IPS-11a (cell line): ENCODE data around the gene RIPPLY1.

Source experiments
- H3K4me3 ChIP-seq: one replicate; pipeline ENCODE4 v1.5.1; 2013; ENCODE audit warnings: low read depth, low read length, control low read depth

Gene RIPPLY1, protein sequence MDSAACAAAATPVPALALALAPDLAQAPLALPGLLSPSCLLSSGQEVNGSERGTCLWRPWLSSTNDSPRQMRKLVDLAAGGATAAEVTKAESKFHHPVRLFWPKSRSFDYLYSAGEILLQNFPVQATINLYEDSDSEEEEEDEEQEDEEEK

DNA sequence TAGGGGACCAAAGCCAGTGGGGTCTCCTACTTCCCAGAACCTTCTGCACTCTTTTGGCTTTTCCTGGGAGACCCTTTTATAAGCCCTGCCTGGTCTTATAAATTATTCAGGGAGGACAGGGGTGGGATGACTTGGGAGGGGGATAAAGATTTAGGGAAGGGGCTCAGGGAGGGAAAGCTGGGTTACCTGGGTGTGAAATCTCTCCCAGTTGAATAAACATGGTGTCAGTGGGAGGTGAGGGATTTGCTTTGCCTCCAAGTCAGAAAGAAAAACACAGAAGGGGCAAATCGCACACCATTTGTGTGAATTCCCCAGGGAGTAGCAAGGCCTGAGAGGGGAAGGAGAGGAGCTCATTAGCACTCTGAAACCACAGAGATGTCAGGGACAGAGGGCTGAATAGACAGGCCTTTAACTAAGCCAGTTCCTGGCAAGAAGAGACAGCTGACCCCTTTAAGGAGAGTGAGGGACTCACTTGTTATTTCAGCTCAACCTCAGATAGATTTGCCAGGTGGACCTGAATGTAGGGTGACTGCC, at the start of gene RIPPLY1:
TSS of gene RIPPLY1 (minus strand) at position 51 of the 534 bp plus-strand sequence. CDS start 54 bp downstream, outside the sequence.
- H3K4me3 ChIP-seq: no peak within 1 kb of the TSS

DNA sequence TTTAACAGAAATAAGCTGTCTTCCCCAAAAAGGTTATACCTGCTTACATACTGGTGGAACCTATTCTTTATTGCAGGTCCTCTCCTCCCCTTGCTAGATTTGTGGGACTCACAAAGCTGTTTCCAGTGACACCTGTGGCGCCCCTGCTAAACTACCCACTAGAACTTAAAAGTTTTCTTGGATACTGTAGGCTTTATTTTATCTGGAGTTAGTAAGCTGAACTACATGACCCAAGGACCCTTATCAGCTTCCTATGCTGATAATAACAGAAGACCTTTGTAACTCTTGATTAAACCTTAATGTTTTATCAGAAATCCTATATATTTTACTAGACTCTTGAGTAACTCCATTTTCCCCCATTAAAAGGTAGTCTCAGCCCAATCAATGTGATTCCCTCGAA, 49.4 kb upstream of the RIPPLY1 start:
- H3K4me3 ChIP-seq: no peak overlapping the region

DNA sequence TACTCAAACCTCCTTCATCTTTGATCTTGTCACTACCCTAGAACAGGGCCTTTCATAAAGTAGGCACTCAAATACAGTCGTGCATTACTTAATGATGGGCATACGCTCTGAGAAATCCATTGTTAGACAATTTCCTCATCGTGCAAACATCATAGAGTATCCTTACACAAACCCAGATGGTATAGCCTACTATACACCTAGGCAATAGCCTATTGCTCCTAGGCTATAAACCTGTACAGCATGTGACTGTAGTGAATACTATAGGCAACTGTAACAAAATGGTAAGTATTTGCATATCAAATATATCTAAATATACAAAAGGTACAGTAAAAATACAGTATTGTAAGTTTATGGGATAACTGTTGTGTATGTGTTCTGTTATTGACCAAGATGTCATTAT, 48.9 kb upstream of the RIPPLY1 start:
- no peak overlapping the region for H3K4me3 ChIP-seq

DNA sequence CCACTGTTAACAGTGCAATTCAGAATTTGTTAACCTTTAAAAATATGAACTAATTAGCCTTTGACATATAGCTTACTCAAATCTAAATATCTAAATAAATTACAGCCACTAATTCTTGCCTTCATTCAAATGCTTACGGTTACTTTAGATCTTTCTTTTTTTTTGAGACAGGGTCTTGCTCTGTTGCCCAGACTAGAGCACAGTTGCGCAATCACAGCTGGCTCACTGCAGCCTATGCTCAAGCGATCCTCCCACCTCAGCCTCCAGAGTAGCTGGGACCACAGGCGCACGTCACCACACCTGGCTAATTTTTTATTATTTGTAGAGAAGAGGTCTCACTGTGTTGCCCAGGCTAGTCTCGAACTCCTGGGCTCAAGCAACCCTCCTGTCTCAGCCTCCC, 48.1 kb upstream of the RIPPLY1 start:
- no peak overlapping the region for H3K4me3 ChIP-seq

DNA sequence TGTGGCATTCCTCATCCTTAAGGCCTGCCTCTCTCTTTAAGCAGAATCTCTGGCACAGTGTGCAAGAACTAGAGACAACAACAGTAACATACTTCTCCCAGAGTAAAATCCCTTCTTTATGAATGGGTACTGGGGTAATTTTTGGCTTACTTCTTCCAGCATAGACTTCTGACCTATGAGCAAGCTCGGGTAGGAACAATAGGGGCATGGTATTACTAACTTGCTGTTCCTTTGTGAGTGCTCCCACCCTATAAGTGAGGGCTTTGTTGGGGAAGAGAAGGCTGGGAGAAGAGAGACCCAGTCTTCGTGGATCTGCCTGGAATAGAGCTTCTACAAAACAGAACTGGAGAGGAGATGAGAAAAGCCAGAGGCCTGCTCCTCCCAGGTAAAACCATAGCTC, 47.2 kb upstream of the RIPPLY1 start:
- H3K4me3 ChIP-seq: no peak overlapping the region

DNA sequence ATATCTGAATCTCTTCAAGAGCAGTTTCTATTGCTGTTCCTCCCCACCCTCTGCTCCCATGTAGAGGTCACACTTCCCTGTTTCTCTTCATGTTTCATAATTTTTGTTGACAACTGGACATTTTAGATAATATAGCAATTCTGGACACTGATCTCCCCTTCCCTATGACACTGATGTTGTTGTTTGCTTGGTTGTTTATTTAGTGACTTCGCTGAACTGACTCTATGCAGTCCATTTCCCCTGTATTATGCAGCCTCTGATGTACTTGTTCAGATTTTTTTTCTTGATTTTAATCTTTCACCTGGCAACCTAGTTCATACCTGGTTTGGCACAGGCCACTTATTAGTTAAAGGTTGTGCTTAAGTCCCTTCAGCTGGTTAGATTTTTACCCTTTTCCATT, 46.2 kb upstream of the RIPPLY1 start:
- H3K4me3 ChIP-seq: no peak overlapping the region

DNA sequence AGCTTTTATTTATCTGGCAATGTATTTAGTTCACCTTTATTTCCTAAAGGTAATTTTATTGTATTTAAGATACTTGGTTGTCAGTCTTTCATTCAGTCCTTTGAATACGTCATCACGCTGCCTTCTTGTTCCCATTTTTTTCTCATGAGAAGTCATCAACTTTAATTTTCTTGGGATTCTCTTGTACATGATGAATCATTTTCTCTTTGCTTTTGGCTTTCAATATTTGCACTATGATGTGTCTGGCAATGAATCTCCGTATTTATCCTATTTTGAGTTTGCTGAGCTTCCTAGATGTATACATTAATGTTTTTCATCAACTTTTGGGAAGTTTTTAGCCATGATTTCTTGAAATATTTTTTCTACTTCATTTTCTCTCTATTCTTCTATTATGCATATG, 45.5 kb upstream of the RIPPLY1 start:
- no peak overlapping the region for H3K4me3 ChIP-seq

DNA sequence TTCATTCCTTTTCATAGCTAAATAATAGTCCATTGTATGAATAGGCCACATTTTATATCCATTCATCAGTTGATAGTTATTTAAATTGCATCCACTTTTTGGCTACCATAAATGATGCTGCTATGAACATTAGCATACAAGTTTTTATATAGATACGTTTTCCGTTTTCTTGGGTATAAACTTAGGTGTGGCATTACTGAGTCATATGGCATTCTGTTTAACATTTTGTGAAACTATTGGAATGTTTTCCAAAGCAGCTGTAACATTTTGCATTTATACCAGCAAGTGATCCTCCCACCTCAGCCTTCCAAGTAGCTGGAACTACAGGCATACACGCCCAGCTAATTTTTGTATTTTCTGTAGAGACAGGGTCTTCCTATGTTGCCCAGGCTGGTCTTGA, 43.3 kb upstream of the RIPPLY1 start:
- no peak overlapping the region for H3K4me3 ChIP-seq

DNA sequence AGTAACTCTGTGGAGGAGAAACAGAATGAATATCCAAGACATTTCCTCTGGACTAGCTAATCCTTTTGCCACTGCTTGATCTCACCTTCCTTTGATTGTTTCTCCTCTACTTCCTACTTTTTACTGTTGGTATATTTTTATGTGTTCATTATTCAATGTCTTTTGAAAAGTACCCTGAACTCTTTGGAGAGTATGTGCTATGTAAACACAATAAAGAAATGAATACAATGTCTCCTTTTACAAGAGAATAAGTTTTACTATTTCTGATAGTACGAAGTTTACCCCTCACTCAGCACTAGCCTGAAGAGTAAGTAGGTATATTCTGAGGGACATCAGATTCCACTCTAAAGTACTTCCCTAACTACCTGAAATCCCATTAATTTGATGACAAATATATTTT, 36.9 kb upstream of the RIPPLY1 start:
- no peak overlapping the region for H3K4me3 ChIP-seq

DNA sequence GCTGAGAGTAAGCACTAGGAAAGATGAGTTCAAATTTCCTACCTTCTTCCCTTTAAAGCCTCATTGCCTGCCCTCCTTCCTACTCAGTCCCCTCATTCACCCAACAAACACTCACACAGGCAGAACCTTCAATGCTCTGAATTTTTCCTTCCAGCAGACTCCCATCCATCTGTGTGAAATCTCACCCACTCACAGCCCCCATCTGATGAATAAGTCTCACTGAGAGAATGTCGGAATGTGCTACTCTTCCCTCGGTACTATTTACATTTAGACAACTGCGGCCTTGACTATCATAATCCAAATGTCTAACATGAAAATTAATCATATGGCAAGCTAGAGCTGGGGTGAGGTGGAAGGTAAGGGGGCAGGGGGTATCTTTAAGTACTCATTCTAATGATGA, 36.4 kb upstream of the RIPPLY1 start:
- no peak overlapping the region for H3K4me3 ChIP-seq

DNA sequence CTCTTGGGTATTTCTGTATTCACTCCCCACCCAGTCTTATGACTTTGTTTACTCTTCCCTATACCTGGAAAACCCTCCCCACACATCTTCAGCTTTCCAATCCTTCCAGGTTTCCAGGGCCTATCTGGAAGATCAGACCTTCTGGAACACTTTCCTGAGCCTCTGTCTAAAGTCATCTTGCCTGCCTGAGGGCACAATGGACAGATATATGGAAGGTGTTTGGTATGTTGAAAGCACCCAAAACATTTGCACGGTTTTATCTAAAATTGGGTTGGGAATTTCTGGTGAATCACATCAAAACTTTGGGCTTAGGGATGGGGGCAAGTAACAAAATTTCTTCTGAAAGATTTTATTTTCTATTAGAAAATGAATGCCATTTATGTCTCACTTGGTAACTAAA, 33.1 kb upstream of the RIPPLY1 start:
- H3K4me3 ChIP-seq: no peak overlapping the region

DNA sequence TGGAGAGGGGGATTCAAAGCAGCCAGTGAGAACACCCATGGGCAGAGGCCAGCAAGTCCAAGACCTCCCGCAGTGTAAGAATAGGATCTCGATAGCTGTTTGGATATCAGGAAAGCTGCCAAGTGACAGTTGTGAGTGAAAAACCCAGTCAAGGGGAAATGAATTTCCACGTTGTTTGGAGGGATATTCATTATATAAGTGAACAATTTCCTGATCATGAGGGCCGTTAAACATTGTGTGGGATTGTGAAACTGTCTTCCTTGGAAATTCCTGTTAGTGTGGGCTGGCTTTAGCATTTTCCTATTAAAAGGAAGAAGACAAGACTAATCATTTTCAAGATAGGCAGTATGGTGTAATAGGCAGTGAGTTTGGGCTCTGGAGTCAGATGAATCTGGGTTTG, 32.0 kb upstream of the RIPPLY1 start:
- no peak overlapping the region for H3K4me3 ChIP-seq

DNA sequence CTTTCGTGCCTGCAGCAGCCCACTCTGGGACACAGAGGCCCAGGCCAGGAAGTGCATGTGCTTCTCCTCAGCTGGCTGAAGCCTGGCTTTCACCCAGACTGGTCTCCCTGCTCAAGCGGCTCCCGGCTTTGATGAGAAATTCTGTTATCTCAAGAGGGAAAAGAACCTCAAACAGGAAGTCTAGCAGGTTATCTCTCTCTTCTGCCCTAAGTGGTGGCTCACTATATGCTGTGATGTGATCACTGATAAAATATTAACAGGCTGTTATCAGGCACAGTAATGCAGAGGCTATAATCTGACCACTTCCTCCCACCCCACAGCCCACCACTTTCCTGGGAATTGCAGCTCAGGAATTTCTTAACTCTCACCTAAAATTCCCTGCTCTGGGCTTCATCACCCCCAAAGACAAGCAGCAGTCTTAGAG, 30.4 kb upstream of the RIPPLY1 start:
- no peak overlapping the region for H3K4me3 ChIP-seq

DNA sequence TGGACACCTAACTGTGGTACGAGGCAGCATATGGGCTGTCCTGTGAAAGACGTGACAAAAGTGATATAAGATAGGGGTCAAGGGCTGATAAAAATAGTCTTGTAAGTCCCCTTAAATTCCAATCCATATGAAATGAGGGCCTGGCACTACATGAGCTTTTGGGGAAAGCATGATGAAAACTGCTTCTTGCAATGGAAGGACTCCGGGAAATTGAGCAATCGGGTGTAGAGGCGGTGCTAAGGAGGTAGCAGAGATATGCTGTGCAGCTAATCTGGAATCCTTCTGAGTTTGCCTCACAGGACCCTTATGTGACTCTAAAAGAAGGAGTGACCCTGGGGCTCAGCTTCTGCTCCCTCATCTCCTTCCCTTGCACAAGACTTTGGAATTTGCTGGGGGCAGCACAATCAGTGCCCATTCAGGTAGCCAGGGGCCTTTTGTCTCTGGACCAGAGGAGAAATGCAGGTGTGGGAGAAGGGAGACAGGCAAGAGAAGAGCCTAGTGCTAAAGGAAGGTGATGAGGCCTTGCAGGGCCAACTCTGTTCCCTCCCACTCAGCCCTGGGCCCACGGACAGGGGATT, 29.9 kb upstream of the RIPPLY1 start:
- H3K4me3 ChIP-seq: no peak overlapping the region

DNA sequence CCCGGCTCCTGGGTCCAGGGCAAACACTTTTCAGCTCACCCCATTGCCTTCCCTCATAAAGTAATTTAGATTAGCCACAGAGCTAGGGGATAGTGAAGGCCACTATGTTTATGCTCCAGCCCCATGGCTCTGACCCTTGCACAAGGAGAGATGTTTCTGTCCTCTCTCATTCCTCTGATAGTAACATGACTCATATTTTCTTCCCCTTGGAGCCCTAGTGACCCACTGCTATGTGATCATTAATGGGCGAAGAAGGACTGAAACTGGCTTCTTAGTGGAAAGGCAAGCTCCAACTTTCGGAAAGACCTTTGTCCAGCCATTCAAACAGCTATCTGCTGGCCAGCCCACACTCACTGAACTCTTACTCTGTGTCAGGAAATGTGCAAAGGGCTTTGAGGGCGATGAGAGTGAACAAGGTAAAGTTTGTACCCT, 29.4 kb upstream of the RIPPLY1 start:
- H3K4me3 ChIP-seq: no peak overlapping the region

DNA sequence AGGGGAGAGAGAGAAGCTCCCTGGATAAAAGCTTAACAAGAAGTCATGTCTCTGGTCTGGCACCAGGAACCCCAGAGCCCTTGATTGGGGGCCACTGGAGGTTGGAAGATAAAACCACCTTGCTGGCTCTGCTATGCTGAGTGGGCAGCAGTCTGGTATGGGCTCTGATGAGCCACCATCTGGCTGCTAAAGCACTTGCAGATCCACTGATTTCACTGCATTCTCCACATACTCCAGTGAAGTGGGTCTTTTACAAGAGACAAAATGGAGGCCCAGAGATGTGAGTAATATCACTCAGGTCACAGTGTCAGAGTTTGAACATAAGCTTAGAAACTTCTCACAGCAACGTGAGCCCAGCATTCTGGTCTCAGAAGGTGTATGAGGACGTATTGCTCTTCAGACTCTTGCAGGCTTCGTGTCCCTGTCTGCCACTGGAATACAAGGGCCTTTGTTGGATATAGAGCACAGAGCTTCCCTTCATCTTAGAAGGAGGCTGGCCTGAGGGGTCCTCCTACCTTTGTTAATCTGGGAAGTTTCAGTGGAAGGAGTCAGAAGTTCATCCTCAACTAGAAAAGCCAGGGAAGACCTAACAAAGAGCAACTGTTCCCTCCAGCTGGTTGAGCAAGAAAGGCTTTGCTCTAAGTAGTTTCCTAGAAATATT, 28.8 kb upstream of the RIPPLY1 start:
- H3K4me3 ChIP-seq: no peak overlapping the region

DNA sequence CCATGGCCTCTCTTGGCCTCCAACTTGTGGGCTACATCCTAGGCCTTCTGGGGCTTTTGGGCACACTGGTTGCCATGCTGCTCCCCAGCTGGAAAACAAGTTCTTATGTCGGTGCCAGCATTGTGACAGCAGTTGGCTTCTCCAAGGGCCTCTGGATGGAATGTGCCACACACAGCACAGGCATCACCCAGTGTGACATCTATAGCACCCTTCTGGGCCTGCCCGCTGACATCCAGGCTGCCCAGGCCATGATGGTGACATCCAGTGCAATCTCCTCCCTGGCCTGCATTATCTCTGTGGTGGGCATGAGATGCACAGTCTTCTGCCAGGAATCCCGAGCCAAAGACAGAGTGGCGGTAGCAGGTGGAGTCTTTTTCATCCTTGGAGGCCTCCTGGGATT, 25.1 kb upstream of the RIPPLY1 start:
- H3K4me3 ChIP-seq: no peak overlapping the region

DNA sequence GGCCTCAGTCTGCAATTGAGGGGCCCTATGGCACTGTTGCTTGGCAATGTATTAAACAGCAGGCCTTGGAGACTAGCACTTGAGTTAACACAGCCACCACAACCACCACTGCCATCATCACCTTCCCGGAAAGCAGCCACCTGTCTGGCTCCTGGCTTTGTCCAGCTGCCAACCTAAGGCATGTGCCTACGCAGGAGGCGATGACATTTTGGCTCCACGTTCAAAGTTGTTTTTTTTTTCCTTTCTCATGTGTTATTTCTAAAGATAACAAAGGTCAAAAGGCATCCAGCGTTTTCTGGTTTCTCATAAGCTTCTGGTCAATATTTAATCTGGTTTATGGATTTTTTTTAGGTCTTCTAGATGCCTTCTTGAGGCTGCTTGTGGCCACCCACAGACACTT, 24.6 kb upstream of the RIPPLY1 start:
- H3K4me3 ChIP-seq: no peak overlapping the region

DNA sequence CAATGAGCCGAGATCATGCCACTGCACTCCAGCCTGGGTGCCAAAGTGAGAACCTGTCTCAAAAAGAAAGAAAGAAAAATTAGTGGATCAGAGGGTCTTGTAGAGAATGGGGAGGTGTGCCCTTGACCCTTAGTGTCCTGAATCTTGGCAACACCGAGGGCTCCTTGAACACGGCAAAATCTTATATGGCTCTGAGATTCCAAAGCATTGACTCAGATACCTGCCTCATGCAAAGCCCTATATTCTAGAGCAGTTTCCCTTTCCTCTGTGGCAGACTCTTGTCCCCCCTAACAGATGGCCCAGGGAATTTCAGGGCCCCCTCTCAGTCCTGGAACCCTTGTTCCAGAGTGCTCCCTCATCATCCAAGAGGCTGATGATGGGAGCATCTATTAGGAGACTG, 23.9 kb upstream of the RIPPLY1 start:
- H3K4me3 ChIP-seq: no peak overlapping the region

DNA sequence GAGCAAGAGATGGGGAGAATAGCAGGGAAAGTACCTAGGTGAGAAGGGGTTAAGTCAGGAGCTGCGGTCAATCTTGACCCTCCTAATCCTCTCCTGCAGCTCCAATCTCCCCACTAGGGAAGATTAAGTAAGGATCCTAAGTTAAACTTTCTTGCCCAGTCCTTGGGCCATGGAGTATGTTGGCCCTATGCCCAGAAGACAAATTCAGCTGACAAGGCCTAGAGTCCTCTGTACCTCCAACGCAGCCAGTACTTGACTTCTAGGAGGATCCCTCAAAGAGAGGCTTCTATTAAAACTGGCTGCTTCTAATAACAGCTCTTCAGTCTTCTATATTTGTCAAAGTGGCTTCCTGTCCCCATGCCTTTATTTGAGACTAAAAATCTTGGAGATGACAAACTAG, 18.5 kb upstream of the RIPPLY1 start:
- no peak overlapping the region for H3K4me3 ChIP-seq

DNA sequence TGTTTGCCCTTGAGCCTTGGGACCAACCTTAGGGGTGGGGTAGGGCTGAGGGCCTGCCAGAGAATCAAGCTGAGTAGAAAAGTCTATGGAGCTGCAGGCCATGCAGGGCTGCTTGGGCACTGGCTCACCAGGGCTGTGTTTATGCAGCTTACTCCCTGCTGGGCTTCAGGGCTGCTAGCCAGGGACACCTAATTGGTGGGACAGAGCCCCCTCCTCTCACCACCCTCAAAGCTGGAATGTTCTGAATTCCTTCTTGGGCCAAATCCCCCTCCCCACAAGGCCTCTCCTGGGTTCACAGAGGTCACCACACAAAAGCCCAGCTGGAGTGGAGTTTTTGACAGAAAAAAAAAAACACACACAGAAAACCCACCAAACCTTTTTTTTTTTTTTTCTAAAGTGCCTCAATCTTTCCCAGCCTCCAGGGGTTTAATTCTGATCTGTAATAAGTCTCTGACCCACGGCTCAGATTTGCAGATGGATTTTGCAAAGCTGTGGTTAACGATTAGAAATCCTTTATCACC, 16.9 kb upstream of the RIPPLY1 start, which contains the start of gene CLDN2:
TSS of gene CLDN2 (plus strand) at position 471 of the 521 bp plus-strand sequence. CDS start 7,827 bp downstream, outside the sequence.
- H3K4me3 ChIP-seq: no peak within 1 kb of the TSS
